GM18858 (cell line): ENCODE results near the gene ERBB2.

Experiments used
- ATAC-seq: cut with Tn5 transposase; IDR thresholded peaks from one replicate; pipeline ENCODE4 v1.9.1; 2021; ENCODE audit not compliant: unreplicated experiment

ERBB2 gene

DNA sequence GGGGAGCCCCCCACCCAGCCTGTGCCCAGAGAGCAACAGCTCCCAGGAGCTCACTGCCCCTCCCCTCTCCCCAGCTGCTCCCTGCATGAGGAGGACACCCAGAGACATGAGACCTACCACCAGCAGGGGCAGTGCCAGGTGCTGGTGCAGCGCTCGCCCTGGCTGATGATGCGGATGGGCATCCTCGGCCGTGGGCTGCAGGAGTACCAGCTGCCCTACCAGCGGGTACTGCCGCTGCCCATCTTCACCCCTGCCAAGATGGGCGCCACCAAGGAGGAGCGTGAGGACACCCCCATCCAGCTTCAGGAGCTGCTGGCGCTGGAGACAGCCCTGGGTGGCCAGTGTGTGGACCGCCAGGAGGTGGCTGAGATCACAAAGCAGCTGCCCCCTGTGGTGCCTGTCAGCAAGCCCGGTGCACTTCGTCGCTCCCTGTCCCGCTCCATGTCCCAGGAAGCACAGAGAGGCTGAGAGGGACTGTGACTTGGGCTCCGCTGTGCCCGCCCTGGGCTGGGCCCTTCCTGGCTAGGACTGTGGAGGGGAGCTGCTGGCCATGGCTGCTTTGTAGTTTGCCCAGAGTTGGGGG, 34.1 kb upstream of the ERBB2 start:
- ATAC-seq: no peak

- ATAC-seq: no peak
Measured at GRCh38 chr17:39666231-39666600, 33.6 kb upstream of the ERBB2 start.

- ATAC-seq: no peak
Measured at GRCh38 chr17:39666601-39667261, 33.1 kb upstream of the ERBB2 start.

DNA sequence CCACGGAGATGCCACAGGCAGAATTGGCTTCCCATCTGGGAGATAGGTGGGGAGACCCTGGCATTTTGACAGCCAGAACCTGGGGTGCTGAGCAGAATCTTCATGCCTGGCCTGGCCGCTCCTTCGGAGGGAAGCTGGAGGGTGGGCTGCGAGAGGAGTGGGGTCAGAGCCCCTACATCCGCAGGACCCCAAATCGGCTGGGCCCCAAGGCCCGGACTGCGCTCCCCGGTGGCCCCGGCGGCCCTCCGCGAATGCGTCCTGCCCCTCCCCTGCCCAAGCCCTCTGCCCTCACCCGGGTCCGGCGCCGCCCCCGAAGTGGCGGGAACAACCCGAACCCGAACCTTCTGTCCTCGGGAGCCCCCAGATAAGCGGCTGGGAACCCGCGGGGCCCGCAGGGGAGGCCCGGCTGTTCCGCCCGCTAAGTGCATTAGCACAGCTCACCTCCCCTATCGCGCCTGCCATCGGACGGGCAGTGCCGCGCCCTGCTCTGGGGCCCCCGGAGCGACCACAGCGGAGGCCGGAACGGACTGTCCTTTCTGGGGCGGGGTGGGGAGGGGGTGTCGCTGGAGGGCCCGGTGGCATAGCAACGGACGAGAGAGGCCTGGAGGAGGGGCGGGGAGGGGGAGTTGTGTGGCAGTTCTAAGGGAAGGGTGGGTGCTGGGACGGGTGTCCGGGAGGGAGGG, 32.5 kb upstream of the ERBB2 start:
- ATAC-seq: no peak

DNA sequence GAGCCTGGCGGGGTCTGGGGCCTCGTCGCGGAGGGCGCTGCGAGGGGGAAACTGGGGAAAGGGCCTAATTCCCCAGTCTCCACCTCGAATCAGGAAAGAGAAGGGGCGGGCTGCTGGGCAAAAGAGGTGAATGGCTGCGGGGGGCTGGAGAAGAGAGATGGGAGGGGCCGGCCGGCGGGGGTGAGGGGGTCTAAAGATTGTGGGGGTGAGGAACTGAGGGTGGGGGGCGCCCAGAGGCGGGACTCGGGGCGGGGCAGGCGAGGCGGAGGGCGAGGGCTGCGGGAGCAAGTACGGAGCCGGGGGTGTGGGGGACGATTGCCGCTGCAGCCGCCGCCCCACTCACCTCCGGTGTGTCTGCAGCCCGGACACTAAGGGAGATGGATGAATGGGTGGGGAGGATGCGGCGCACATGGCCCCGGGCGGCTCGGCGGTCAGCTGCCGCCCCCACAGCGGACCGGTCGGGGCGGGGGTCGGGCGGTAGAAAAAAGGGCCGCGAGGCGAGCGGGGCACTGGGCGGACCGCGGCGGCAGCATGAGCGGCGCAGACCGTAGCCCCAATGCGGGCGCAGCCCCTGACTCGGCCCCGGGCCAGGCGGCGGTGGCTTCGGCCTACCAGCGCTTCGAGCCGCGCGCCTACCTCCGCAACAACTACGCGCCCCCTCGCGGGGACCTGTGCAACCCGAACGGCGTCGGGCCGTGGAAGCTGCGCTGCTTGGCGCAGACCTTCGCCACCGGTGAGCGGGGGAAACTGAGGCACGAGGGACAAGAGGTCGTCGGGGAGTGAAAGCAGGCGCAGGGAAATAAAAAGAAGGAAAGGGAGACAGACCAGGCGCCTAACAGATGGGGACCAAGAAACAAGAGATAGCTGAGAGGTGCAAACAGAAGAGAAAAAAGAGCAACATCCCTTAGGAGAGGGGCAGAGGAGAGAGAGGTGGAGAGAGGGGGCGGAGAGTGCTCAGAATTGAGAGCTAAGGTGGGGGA, 31.6 kb upstream of the ERBB2 start, which contains the start of gene PNMT:
Gene PNMT (plus strand): TSS at position 509 of the 980 bp plus-strand sequence. CDS start 23 bp downstream, at position 532.
- ATAC-seq: no peak

DNA sequence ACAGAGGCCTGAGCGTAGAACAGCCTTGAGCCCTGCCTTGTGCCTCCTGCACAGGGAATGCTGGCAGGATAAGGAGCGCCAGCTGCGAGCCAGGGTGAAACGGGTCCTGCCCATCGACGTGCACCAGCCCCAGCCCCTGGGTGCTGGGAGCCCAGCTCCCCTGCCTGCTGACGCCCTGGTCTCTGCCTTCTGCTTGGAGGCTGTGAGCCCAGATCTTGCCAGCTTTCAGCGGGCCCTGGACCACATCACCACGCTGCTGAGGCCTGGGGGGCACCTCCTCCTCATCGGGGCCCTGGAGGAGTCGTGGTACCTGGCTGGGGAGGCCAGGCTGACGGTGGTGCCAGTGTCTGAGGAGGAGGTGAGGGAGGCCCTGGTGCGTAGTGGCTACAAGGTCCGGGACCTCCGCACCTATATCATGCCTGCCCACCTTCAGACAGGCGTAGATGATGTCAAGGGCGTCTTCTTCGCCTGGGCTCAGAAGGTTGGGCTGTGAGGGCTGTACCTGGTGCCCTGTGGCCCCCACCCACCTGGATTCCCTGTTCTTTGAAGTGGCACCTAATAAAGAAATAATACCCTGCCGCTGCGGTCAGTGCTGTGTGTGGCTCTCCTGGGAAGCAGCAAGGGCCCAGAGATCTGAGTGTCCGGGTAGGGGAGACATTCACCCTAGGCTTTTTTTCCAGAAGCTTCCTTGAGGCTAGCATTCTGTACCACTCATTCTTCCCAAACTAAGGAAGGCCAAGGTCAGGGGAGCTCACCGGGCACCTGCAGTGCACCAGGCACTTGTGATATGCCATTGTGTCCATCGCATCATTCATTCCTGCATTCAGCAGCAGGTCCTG, 29.7 kb upstream of the ERBB2 start:
- ATAC-seq: no peak

GRCh38 chr17:39670746-39671145, 29.1 kb upstream of the ERBB2 start:
- ATAC-seq: no peak

GRCh38 chr17:39671651-39672521, 28.0 kb upstream of the ERBB2 start:
- no peak for ATAC-seq

- no peak for ATAC-seq
Measured at GRCh38 chr17:39672522-39673334, 27.1 kb upstream of the ERBB2 start.

DNA sequence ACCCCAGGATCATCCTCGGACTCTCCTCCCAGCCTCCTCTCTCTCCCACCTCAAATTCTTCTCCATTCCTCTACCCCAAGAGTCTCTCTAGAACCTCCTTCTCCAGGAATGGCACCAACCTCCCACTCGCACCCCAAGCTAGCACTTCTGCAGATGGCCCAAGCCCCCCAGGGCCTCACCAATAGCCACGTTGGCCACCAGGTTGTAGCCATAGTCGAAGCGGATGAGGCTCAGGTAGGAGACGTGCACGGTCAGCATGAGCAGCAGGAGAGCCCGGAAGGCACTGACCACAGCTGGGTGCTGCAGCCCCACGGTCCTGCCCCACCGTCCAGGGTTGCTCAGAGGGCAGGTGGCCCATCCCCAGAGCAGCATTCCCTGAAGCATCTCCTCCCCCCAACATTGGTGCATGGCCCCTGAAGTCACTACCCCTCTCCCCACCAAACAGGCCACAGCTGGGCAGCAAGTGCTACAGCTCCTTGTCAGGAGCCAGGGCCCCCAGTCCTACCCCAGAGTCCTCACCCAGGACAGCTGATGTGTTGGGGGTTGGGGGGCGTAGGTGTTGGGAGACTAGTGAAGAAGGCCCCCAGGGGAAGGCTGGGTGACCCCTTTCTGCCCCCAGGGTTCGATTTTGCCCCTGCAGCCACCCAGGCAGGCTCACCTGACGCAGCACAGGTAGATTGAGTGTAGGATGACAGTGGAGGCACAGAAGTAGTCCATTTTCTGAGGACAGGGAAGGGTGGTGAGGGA, 26.4 kb upstream of the ERBB2 start:
- ATAC-seq: no peak

GRCh38 chr17:39674179-39674578, 25.7 kb upstream of the ERBB2 start:
- ATAC-seq: no peak

DNA sequence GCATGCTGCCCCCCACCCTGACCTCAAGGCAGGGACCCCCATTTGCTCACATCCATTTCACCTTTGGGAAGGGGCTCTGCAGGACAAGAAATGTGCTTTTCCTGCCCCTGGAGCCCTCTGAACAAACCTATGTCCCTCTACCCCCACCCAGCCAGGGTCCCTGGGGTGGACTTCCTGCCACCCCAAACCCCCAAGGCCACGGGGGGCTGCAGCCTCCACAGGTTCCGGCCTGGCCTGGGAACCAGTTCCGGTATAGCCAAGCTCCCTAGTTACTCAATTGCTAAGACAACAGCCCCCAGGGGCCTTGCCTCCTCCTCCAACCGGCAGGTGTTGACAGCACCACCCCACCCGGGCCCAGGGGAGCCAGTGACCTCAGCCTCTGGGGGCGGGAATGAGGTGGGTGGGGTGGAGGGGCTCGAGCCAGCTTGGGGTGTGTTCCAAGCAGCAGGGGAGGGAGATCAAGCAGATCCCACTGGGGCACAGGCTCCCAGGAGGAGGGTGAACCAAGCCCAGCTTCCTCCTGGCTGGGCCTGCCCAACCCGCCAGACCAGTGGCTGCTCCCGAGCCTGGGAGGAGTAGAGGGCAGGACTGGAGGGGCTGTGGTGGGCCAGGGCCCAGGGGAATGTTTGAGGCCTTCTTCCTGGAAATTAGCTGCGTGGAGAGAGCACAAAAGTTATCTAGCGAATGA, 25.0 kb upstream of the ERBB2 start:
- no peak for ATAC-seq

DNA sequence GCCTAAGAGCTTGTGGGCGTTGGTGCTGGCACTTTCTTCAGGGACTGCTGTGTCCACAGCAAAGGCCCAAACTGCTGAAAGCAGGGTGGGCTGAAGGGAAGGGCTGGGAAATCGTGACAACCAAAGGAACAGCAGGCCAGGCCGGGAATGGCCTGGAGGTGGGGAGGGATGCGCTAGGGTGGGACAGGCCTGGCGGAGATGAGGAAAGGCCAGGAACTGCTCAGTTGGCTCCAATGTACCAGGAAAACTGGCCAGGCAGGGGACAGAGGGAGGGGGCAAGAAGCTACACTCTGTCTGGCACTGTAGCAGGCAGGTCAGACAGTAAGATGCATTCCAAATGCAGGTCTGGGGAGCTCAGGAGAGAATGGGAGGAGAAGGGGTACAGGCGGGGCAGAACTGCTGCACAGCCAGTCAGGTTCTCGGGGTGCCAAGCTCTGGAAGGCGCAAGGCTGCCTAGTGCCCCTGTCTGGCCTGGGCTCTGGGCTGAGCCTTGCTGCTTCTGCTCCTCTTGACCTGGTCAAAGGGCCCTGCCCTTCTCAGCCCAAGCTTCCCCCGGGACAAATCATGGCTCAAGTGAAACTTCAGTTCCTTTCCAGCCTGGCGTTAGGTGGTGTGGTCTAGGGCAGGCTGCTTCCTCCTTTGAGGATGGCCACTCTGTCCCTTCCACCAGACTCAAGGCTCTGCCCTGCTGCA, 24.3 kb upstream of the ERBB2 start:
- no peak for ATAC-seq

- ATAC-seq: no peak
Measured at GRCh38 chr17:39676198-39676819, 23.6 kb upstream of the ERBB2 start.

GRCh38 chr17:39677072-39677471, 22.8 kb upstream of the ERBB2 start:
- no peak for ATAC-seq
